Measurements from ENCODE around the gene CCDC102B.

CCDC102B gene

DNA sequence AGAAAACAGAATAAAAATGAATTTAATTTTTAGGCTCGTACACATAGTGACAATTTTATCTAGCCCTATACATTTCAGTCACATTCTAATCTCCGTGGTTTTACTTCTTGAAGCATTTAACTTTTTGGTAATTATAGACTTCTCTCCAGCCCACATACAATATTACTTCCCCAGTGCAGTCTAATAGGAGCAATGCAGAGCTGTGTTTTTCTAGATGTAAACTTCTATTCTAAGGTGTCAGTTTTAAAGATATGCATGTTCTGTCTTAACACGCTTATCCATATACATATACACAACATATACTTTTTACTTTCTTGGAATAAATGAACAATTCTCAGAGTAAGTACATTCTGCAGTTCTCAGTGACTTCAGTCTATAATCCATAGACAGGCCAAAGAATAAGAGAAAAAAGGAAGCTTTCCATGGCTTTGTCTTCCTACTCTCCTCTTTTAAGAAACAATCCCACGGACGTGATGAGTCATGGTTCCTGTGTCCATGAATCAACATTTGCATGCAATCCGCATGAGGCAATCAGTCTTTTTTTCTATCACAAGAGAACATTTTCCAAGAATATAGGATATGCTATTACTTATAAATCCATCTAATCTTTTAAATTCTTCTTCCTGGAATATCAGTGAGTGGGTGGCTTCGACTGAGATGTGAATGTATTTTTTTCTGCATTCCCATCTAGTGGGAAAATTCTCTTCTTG, 42.8 kb downstream of the CCDC102B start:
- peak; percentile 87 for DNase-seq (ENCODE audit: low read depth)
- TF ChIP-seq, protein P1, sequence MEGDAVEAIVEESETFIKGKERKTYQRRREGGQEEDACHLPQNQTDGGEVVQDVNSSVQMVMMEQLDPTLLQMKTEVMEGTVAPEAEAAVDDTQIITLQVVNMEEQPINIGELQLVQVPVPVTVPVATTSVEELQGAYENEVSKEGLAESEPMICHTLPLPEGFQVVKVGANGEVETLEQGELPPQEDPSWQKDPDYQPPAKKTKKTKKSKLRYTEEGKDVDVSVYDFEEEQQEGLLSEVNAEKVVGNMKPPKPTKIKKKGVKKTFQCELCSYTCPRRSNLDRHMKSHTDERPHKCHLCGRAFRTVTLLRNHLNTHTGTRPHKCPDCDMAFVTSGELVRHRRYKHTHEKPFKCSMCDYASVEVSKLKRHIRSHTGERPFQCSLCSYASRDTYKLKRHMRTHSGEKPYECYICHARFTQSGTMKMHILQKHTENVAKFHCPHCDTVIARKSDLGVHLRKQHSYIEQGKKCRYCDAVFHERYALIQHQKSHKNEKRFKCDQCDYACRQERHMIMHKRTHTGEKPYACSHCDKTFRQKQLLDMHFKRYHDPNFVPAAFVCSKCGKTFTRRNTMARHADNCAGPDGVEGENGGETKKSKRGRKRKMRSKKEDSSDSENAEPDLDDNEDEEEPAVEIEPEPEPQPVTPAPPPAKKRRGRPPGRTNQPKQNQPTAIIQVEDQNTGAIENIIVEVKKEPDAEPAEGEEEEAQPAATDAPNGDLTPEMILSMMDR (conservative IDR thresholded peaks at IDR 0.05; ENCODE audit: low read length): no peak
- no peak overlapping the region for H3K4me3 ChIP-seq (ENCODE audit: low read length)

DNA sequence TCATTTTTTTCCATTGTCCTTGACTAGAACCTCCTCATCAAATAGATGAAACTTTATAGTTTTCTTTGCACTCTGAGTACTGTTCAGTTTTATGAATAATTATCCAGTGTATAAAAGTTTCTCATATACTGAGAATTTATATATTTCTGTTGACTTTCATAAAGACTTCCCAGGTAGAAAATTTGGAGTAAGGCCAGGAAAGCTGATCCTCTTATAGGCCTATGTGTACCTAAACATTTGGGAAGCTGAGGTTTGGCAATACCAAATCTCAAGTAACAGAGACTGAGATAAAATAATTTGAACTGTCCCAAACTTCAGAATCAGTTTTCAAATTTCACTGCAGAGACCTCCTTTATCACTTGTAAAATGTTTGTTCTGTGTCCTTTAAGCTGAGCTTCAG, 43.4 kb downstream of the CCDC102B start:
- no peak for DNase-seq (ENCODE audit: low read depth)
- TF ChIP-seq, protein P1 (conservative IDR thresholded peaks at IDR 0.05; ENCODE audit: low read length): no peak
- no peak overlapping the region for H3K4me3 ChIP-seq (ENCODE audit: low read length)

DNA sequence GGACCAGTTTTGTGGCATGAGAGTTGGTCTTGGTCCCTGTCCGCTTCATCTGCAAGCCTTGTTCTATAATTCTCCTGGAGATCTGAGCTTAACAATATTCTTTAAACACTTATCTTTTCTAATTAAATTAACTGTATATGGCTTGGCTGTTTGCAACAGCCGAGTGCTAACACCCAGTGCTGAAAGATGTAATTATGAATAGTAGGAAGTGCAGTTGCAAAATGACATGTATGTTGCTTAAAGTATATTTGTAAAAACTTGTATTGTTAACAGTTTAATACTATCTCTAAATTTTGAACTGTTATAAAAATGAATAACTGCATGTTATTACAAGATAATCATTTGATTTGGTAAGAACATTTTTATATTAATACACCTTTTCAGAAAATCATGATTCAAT, 45.1 kb downstream of the CCDC102B start:
- TF ChIP-seq, protein P1 (conservative IDR thresholded peaks at IDR 0.05; ENCODE audit: low read length): no peak
- no peak overlapping the region for H3K4me3 ChIP-seq (ENCODE audit: low read length)
- DNase-seq (ENCODE audit: low read depth): no peak

DNA sequence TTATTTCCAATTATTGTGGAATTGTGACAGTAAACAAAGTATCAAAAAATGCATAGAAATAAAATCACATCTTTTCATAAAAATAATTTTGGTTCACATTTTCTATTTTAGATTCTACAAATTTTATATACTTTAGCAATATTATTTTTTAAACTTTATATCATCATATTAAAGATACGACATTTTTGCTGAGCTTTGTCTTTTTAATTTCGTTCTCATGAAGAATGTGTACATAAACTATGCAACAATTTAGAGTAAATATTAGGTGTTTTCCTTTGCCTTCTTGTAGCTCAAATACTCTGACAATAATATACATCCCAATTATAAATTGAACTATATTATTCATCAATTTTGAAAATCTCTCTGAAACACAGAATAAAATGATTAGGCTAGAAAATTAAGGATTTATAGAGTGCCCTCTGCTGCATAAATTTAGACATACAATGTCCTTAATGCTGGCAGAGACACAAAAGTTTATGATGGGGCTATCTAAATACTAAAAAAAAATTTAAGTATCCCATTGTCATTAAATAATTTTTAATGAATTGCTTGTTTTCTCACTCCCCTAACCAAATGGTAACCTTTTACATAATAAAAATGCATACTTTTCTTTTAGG, 45.7 kb downstream of the CCDC102B start:
- DNase-seq (ENCODE audit: low read depth): no peak
- no peak overlapping the region for H3K4me3 ChIP-seq (ENCODE audit: low read length)
- TF ChIP-seq, protein P1 (conservative IDR thresholded peaks at IDR 0.05; ENCODE audit: low read length): peak; percentile 35

DNA sequence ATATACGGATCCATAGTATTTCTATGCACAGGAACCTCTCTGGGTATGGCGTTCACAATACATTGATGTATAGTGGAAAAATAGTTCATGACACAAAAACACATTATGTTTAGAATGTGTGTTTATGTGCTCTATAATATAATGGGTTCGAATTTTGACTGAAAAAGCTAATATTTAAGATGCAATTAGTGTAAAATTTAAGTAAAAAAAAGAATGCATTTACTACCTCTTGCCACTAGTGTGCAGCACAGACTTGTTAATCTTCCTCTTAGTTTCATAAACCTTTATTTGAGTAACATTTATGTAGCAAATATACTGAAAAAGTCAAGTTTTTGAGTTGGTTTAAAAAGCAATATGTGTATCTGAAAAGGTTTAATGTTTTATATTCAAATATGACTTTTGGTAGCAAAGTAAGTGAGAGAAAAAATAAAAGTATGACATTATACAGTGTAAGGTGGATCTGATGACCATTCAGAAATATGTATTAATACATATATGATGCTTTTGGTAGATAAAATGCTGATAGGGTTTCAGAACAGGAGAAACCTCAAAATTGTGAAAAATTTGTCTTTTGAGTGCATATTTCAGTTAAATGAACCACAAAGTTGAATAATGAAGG, 49.4 kb downstream of the CCDC102B start:
- TF ChIP-seq, protein P1 (conservative IDR thresholded peaks at IDR 0.05; ENCODE audit: low read length): peak; percentile 72
- no peak overlapping the region for H3K4me3 ChIP-seq (ENCODE audit: low read length)
- peak; percentile 48 for DNase-seq (ENCODE audit: low read depth)

DNA sequence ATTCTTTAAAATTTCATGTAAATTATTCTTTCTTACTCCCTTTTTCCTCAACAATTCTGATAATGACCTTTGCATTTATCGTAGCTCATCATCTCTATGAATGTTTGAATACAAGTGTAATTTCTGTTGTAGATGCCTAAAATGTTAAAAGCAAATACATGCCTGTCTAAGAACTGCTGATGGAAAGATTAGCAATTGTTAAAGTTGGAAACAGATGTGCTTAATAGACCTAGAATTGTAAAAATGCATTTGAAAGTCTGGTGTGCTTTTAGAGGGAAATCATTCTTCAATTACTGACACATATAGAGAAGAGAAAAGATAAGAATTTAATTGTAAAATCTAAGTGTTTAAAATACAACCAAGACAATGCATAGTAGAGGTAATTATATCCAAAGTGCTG, 50.4 kb downstream of the CCDC102B start:
- TF ChIP-seq, protein P1 (conservative IDR thresholded peaks at IDR 0.05; ENCODE audit: low read length): no peak
- no peak overlapping the region for H3K4me3 ChIP-seq (ENCODE audit: low read length)
- no peak for DNase-seq (ENCODE audit: low read depth)
